Right cardiac atrium (tissue), 5 donors: ENCODE data around the gene PPT2. TPM values are rescaled to one million over a fixed set of nuclear protein-coding genes. Genes with fewer than 3 reads are reported as not detected.
A peak's percentile ranks its signal among the peaks of the same experiment; 100 is the strongest.

ENCODE experiments used
- ATAC-seq, 2 donors: fragments of 200-7000 bp; cut with Tn5 transposase; one replicate each; pipeline versions ENCODE4 v1.8.0 to v1.9.1; 2020; ENCODE audit warnings: moderate library complexity in 2 of 2, mild to moderate bottlenecking in 1 of 2
- DNase-seq, 3 donors: peaks; one replicate each; pipeline ENCODE4 v3.0.0-alpha.2; 2020
- H3K27ac ChIP-seq: one replicate; pipeline ENCODE4 v1.5.1; 2013; ENCODE audit warnings: mild to moderate bottlenecking, low read length, control low read depth, moderate library complexity
- H3K27me3 ChIP-seq: one replicate; pipeline ENCODE4 v1.6.1; 2013; ENCODE audit not compliant: control insufficient read depth, insufficient read depth
- H3K4me1 ChIP-seq: one replicate; pipeline ENCODE4 v1.6.1; 2013; ENCODE audit warnings: low read length; ENCODE audit not compliant: control insufficient read depth, insufficient read depth
- H3K4me3 ChIP-seq: one replicate; pipeline ENCODE4 v1.5.1; 2013; ENCODE audit warnings: low read length, control low read depth
- H3K9me3 ChIP-seq: one replicate; pipeline ENCODE4 v1.6.1; 2013; ENCODE audit warnings: low read length; ENCODE audit not compliant: control insufficient read depth
- WGBS: extraction: QIAGEN DNeasy Blood & Tissue Kit; methylation state at CpG from one replicate; pipeline ENCODE4 v1.1.7; 2013; 5-methylcytosine and 5-hydroxymethylcytosine counted together
- intact Hi-C, 4 donors: fragments of 100-400 bp; cut with DNase I; formaldehyde crosslinking; loops; one replicate each; pipeline versions ENCODE4 v1.11.0 to v1.14.0; 2022 to 2023
- polyA plus RNA-seq: library from polyadenylated mRNA; stranded (reverse); fragments of 200-250 nt; gene quantifications from one replicate; pipeline ENCODE4 v1.2.3, GENCODE V29; 2013
- total RNA-seq, 4 donors: library from RNA; stranded (reverse); fragmentation: NEBNext Ultra II Directional; extraction: Animal tissue kit (Norgen Biotek cat#: 25700); gene quantifications; one replicate each; pipeline ENCODE4 v1.2.1, GENCODE V29; 2021
- donor health status: healthy with polysubstance abuse.
- donor health status: DM: no; HTN: yes; CAD: no.
- donor health status: DM: no; HTN: no; CAD: no.
- donor health status: DM: no; HTN: yes; CAD: no; lungs with severe emphysema.
- donor health status: DM: yes; HTN: yes; CAD: no.

PPT2 gene
- total and polyA plus RNA-seq, 5 donors, result 22.4 to 30.5 (median 30.0) TPM

- peaks cover 4% of the 10 kb centered on the region for H3K4me1 ChIP-seq
These were observed 24.0 kb downstream of the PPT2 start, which contains the start of gene RNF5 for GRCh38 chr6:32177788-32178546. Gene RNF5, plus strand, starts transcription at chr6:32178405. Its CDS starts 107 bp downstream, at chr6:32178512.

GRCh38 chr6:32178547-32179440 lies 24.9 kb downstream of the PPT2 start:
- Histone ChIP-seq H3K4me3 (peak overlapping the region; percentile 64), H3K9me3 (no peaks in the 10 kb centered on the region), H3K4me1 (peaks cover 4% of the 10 kb centered on the region), H3K27ac (peak overlapping the region; percentile 76), H3K27me3 (no peaks in the 10 kb centered on the region)
- WGBS, result 2% methylated on average over 24 of the region's 24 CpGs
- intact Hi-C loops, result loop anchor here in 1 of 4 donors (10.0 kb wide), 1 partner anchor 54 kb away; the partner anchor contains the start of gene ATF6B
- ATAC-seq (no peak), DNase-seq (peak in 1 of 3 donors; percentile 31)

More at GRCh38 chr6:32177788-32178546, 24.0 kb downstream of the PPT2 start, which contains the start of gene RNF5:
- no peaks in the 10 kb centered on the region for H3K27me3 ChIP-seq
- DNase-seq (peak; percentile 95 to 98 (median 96)), ATAC-seq (peak; percentile 86 to 91)
- peak within 1 kb of the TSS; percentile 64 for H3K4me3 ChIP-seq
- under 1% methylated on average over 33 of the region's 33 CpGs for WGBS
- no peaks in the 10 kb centered on the region for H3K9me3 ChIP-seq
- peak within 1 kb of the TSS; percentile 98 for H3K27ac ChIP-seq
- intact Hi-C loops, result loop anchor here in 1 of 4 donors (10.0 kb wide), 1 partner anchor 53 kb away; the partner anchor contains the start of gene ATF6B

GRCh38 chr6:32179766-32180405 lies 25.9 kb downstream of the PPT2 start:
- DNase-seq, result peak in 1 of 3 donors; percentile 52
- intact Hi-C loops, result loop anchor here in 1 of 4 donors (10.0 kb wide), 1 partner anchor 55 kb away; the partner anchor contains the start of gene ATF6B
- WGBS, result 57% methylated on average over 10 of the region's 10 CpGs

GRCh38 chr6:32181148-32181702 lies 27.3 kb downstream of the PPT2 start:
- no peak for ATAC-seq
- H3K9me3 ChIP-seq, result no peaks in the 10 kb centered on the region
- no peak overlapping the region for H3K4me3 ChIP-seq
- intact Hi-C loops, result no loop called here
- H3K27ac ChIP-seq, result no peak overlapping the region
- 85% methylated on average over 15 of the region's 15 CpGs for WGBS
- H3K4me1 ChIP-seq, result peaks cover 8% of the 10 kb centered on the region
- peak in 1 of 3 donors; percentile 43 for DNase-seq
- no peaks in the 10 kb centered on the region for H3K27me3 ChIP-seq

More at GRCh38 chr6:32179766-32180405, 25.9 kb downstream of the PPT2 start:
- no peaks in the 10 kb centered on the region for H3K27me3 ChIP-seq
- H3K27ac ChIP-seq, result no peak overlapping the region
- H3K9me3 ChIP-seq, result no peaks in the 10 kb centered on the region
- peaks cover 4% of the 10 kb centered on the region for H3K4me1 ChIP-seq
- ATAC-seq, result no peak
- no peak overlapping the region for H3K4me3 ChIP-seq

- intact Hi-C loops, result no loop called here
- 67% methylated on average over 10 of the region's 10 CpGs for WGBS
- Histone ChIP-seq H3K9me3 (no peaks in the 10 kb centered on the region), H3K4me1 (peaks cover 9% of the 10 kb centered on the region), H3K27me3 (no peaks in the 10 kb centered on the region), H3K4me3 (no peak overlapping the region), H3K27ac (no peak overlapping the region)
- ATAC-seq (no peak), DNase-seq (peak in 1 of 3 donors; percentile 58)
These were observed 28.1 kb downstream of the PPT2 start for GRCh38 chr6:32181915-32182529.

GRCh38 chr6:32182555-32182981 lies 28.6 kb downstream of the PPT2 start:
- WGBS, result 82% methylated on average over 10 of the region's 10 CpGs
- peaks cover 9% of the 10 kb centered on the region for H3K4me1 ChIP-seq

GRCh38 chr6:32183030-32183429 lies 29.1 kb downstream of the PPT2 start:
- H3K4me1 ChIP-seq, result peaks cover 9% of the 10 kb centered on the region
- peak overlapping the region; percentile 21 for H3K27ac ChIP-seq
- no peaks in the 10 kb centered on the region for H3K27me3 ChIP-seq
- intact Hi-C loops, result no loop called here
- no peaks in the 10 kb centered on the region for H3K9me3 ChIP-seq
- H3K4me3 ChIP-seq, result no peak overlapping the region
- DNase-seq (no peak), ATAC-seq (no peak)
- 79% methylated on average over 3 of the region's 3 CpGs for WGBS

More at GRCh38 chr6:32182555-32182981, 28.6 kb downstream of the PPT2 start:
- intact Hi-C loops, result no loop called here
- Histone ChIP-seq H3K4me3 (no peak overlapping the region), H3K27ac (no peak overlapping the region), H3K9me3 (no peaks in the 10 kb centered on the region), H3K27me3 (no peaks in the 10 kb centered on the region)
- DNase-seq, result peak in 1 of 3 donors; percentile 18
- no peak for ATAC-seq

- H3K4me1 ChIP-seq, result peaks cover 9% of the 10 kb centered on the region
- intact Hi-C loops, result no loop called here
- no peaks in the 10 kb centered on the region for H3K9me3 ChIP-seq
- ATAC-seq (no peak), DNase-seq (peak in 1 of 3 donors; percentile 67)
- peak overlapping the region; percentile 48 for H3K27ac ChIP-seq
- no peak overlapping the region for H3K4me3 ChIP-seq
- H3K27me3 ChIP-seq, result no peaks in the 10 kb centered on the region
- 70% methylated on average over 15 of the region's 15 CpGs for WGBS
These were observed 29.6 kb downstream of the PPT2 start for GRCh38 chr6:32183483-32184083.

GRCh38 chr6:32184084-32184640 lies 30.2 kb downstream of the PPT2 start, which contains the start of gene AGER:
Gene AGER, minus strand, starts transcription at chr6:32184253. Its CDS starts 31 bp downstream, at chr6:32184222.
- no peak for DNase-seq
- peak within 1 kb of the TSS; percentile 48 for H3K27ac ChIP-seq
- no peaks in the 10 kb centered on the region for H3K27me3 ChIP-seq
- no peak for ATAC-seq
- H3K4me1 ChIP-seq, result peaks cover 8% of the 10 kb centered on the region
- intact Hi-C loops, result no loop called here
- H3K4me3 ChIP-seq, result no peak within 1 kb of the TSS
- no peaks in the 10 kb centered on the region for H3K9me3 ChIP-seq
- 70% methylated on average over 6 of the region's 6 CpGs for WGBS
